Embryonic facial prominence (tissue), 1 donor: ENCODE data around the gene ACAD11.
A peak's percentile ranks its signal among the peaks of the same experiment; 100 is the strongest.
"Not testable (repeated sequence)": the region's sequence is repeated elsewhere in the genome, so short reads cannot be mapped to it uniquely, and the experiment has no call there.

Source experiments
- DNase-seq: peaks from one replicate; pipeline ENCODE4 v3.0.0-alpha.2; 2016; ENCODE audit errors: extremely low spot score

Gene ACAD11

GRCh38 chr3:132652640-132653270 is 6.9 kb downstream of the ACAD11 start:
- DNase-seq, result no peak

GRCh38 chr3:132650153-132650552 is 9.5 kb downstream of the ACAD11 start:
- DNase-seq, result no peak

DNA sequence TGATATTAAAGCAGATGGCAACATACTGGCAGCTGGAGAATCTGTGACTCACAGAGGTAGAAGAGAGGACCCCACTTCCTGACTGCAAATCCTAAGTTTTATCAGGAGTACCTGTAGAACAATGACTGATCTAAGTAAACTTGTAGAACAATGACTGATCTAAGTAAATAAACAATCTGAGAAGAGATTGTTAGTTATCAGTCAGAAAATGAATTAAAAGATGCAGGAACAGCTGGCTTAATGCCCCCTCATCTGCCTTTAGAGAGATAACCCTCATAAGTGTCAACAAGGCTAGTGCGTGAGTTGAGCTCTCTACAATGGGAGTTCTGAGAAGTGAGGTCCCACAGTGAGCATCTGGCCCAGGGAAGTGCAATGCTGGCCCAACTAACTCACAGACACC is 14.6 kb downstream of the ACAD11 start:
- DNase-seq, result no peak

GRCh38 chr3:132643366-132643765 is 16.2 kb downstream of the ACAD11 start:
- DNase-seq, result no peak

GRCh38 chr3:132642539-132642847 is 17.1 kb downstream of the ACAD11 start:
- DNase-seq, result no peak

DNA sequence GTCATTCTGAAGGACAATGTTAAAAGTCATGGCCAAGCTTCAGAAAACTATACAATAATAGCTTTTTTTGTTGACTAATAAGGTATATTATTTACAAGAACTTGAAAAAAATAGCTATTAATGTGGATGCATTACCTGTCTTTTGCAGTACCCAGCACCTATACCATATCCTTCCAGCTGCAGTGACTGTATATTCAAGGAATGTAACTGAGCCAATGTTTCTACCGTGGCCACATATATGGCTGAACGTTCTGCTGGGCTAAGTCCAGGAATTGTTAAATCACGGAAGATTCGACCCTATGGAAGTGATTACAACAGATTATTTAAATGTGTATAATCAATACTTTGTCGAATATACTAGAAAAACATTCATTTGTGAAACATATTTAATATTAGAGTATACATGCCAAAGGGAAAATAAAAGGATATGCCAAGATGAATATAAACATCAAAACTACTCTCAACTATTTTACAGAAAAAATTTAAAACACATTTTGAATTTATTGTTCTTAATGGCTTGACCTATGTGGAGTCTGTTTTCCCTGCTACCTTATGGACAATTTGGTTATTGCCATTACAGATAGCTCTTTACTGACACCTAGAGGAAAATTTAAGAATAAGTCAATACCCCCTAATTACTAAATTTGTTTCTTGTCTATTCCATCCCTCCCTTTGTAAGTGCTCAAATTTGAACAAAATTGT is 17.6 kb downstream of the ACAD11 start:
- peak; percentile 71 for DNase-seq

DNA sequence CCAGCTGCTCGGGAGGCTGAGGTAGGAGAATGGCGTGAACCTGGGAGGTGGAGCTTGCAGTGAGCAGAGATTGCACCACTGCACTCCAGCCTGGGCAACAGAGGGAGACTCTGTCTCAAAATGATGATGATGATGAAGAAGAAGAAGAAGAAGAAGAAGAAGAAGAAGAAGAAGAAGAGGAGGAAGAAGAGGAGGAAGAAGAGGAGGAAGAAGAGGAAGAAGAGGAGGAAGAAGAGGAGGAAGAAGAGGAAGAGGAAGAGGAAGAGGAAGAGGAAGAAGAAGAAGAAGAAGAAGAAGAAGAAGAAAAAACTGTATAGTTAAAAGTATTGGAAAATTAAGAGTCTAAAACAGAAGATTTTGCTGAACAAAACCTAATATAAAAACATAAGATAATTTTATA is 18.2 kb downstream of the ACAD11 start:
- not testable (repeated sequence) for DNase-seq

- no peak for DNase-seq
Observed at GRCh38 chr3:132638706-132639105, 20.9 kb downstream of the ACAD11 start.

GRCh38 chr3:132637590-132637989 is 22.0 kb downstream of the ACAD11 start:
- no peak for DNase-seq

GRCh38 chr3:132635052-132635451 is 24.6 kb downstream of the ACAD11 start:
- DNase-seq, result no peak

- DNase-seq, result no peak
Observed at GRCh38 chr3:132630612-132631011, 29.0 kb downstream of the ACAD11 start.

- DNase-seq, result no peak
Observed at GRCh38 chr3:132629928-132630327, 29.7 kb downstream of the ACAD11 start.

GRCh38 chr3:132628157-132628556 is 31.5 kb downstream of the ACAD11 start:
- no peak for DNase-seq

DNA sequence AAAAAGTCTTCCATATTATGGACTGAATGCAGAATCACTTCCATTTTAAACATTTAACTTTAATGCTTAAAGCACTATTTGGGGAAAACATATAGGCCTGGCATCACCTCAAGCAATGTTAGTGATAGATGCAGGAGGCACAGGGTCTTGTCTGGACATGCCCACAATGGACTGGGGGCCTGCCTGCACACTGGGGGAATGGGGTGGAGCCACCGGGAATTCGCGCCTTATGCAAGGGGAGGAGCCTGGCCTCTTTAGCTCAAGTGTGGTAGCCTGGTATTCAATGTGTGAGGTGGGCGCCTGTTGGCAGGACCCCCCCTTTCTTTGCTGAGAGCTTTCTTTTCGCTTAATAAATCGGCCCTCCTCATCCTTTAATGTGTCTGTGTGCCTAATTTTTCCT is 32.7 kb downstream of the ACAD11 start:
- no peak for DNase-seq

DNA sequence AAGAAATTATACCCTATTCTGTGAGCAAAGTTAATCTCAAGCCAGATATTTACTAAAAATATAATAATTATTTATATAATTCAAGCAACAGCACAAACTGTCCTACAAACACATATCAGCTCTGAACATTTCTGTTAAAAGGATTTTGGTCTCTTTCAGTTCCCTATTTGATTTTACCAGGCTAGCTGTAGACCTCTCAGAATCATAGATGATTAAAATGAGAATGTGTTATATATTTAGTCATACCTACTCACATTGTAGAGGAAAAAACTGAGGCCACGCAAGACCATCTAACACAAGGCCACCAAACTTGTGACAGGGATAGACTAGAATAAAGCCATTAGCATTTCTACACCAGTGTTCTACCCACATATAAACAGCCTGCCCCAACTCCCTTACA is 34.0 kb downstream of the ACAD11 start:
- DNase-seq, result no peak

DNA sequence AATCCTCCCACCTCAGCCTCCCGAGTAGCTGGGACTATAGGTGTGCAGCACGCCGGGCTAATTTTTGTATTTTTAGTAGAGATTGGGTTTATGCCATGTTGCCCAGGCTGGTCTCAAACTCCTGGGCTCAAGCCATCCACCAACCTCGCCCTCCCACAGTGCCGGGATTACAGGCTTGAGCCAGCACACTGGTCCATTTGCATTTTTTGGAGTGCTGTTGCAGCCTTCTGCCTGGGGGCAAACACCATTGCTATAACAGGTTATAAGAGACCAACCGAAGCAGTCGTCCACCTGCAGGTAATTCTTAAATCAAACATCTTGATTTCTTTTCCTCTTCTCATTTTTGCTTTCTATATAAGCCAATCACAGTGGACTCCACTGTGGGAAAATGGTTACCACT is 34.8 kb downstream of the ACAD11 start:
- DNase-seq, result no peak

DNA sequence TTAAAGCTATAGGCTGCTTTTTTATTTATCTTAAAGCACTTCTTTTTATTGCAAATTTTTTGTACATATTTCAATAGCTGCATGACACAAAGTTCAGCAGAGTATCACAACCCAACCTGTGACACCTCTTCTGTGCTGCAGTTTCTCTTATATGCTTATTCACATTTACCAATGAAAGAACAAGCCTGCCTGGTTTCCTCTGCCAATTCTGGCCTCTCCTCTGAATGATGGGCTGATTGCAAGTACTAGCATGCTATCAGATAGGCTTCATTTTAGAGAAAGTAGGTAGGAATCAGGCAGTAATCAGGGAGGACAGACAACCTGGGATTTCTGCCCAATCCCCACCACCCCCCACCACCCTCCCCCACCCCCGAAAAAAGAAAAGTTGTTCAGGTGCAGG is 36.0 kb downstream of the ACAD11 start:
- no peak for DNase-seq

GRCh38 chr3:132622761-132623160 is 36.8 kb downstream of the ACAD11 start:
- no peak for DNase-seq

DNA sequence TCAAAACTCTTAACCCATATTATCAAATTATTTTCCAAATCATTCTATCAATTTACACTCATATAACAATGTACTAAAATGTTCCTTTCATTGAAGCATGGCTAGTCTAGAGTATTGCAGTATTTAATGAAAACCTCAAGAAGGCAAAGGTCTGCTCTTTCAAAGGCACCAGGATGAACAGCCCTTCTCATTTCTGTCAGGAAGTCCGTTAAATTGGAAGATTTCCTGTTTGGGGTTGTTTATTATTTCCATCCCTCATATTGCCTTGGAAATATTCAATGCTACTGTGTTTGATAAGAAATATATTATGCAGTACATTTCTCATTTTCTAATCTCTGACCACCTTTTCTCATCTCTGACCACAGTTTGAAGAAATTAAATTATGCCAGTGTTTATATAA is 37.5 kb downstream of the ACAD11 start:
- no peak for DNase-seq

DNA sequence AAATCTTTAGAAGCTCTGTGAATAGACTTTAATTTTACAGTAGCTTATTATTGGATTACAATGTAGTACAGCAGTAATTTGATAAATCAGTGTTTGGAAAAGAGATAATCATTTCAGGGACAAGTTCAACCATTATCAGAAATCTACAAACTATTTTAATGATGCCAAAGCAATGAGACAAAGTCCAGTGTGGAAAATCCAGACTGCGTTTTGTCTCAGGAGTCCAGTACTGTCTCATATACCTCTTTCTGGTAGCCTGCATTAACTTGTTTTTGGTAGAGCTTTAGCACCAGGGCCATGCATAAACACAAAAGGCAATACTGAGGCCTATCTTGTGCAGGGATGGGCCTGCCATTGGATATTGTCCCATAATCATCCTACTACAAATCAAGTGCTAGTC is 42.8 kb downstream of the ACAD11 start:
- DNase-seq, result no peak

- DNase-seq, result no peak
Observed at GRCh38 chr3:132615881-132616280, 43.7 kb downstream of the ACAD11 start.

- DNase-seq, result not testable (repeated sequence)
Observed at GRCh38 chr3:132615301-132615700, 44.3 kb downstream of the ACAD11 start.

- not testable (repeated sequence) for DNase-seq
Observed at GRCh38 chr3:132606620-132607019, 53.0 kb downstream of the ACAD11 start.

GRCh38 chr3:132606085-132606484 is 53.5 kb downstream of the ACAD11 start:
- DNase-seq, result no peak
